ENCODE data around the gene CARF. TPM values are rescaled to one million over a fixed set of nuclear protein-coding genes. Genes with fewer than 3 reads are reported as not detected.

Gene CARF
- total RNA-seq, 1 experiment from 2014 or later: 3.3 TPM

DNA sequence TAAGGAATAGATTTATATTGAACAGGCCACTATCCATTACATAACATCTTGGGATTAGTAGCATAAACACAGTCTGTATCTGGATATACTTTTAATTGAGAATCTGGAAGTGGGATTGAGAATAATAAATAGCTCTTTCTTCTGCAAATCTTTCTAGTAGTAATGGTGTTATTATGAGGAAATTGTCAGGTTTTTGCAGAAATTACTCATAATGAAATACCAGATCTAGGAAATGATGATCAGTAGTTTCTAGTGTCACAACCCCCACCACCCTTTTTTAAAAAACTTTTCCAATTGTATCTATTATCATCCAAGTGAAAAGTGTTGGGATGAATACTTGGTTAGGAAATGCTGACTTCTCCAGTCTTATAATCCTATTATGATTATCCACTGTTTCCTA is 121.3 kb downstream of the CARF start:
- TF ChIP-seq EMX1 (CRISPR knock-in tag; IDR thresholded peaks at IDR 0.05) (no peak), ZNF416 (CRISPR knock-in tag; IDR thresholded peaks at IDR 0.05) (no peak), NR2C2 (CRISPR knock-in tag; IDR thresholded peaks at IDR 0.05) (no peak), HMGA2 (CRISPR knock-in tag; IDR thresholded peaks at IDR 0.05) (no peak), ZNF396 (CRISPR knock-in tag; IDR thresholded peaks at IDR 0.05; ENCODE audit: borderline replicate concordance) (no peak), TEAD4 (CRISPR knock-in tag; IDR thresholded peaks at IDR 0.05) (no peak)
- TF ChIP-seq, protein P1, sequence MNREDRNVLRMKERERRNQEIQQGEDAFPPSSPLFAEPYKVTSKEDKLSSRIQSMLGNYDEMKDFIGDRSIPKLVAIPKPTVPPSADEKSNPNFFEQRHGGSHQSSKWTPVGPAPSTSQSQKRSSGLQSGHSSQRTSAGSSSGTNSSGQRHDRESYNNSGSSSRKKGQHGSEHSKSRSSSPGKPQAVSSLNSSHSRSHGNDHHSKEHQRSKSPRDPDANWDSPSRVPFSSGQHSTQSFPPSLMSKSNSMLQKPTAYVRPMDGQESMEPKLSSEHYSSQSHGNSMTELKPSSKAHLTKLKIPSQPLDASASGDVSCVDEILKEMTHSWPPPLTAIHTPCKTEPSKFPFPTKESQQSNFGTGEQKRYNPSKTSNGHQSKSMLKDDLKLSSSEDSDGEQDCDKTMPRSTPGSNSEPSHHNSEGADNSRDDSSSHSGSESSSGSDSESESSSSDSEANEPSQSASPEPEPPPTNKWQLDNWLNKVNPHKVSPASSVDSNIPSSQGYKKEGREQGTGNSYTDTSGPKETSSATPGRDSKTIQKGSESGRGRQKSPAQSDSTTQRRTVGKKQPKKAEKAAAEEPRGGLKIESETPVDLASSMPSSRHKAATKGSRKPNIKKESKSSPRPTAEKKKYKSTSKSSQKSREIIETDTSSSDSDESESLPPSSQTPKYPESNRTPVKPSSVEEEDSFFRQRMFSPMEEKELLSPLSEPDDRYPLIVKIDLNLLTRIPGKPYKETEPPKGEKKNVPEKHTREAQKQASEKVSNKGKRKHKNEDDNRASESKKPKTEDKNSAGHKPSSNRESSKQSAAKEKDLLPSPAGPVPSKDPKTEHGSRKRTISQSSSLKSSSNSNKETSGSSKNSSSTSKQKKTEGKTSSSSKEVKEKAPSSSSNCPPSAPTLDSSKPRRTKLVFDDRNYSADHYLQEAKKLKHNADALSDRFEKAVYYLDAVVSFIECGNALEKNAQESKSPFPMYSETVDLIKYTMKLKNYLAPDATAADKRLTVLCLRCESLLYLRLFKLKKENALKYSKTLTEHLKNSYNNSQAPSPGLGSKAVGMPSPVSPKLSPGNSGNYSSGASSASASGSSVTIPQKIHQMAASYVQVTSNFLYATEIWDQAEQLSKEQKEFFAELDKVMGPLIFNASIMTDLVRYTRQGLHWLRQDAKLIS (CRISPR knock-in tag; IDR thresholded peaks at IDR 0.05; ENCODE audit: borderline replicate concordance): no peak
- TF ChIP-seq, protein P2, sequence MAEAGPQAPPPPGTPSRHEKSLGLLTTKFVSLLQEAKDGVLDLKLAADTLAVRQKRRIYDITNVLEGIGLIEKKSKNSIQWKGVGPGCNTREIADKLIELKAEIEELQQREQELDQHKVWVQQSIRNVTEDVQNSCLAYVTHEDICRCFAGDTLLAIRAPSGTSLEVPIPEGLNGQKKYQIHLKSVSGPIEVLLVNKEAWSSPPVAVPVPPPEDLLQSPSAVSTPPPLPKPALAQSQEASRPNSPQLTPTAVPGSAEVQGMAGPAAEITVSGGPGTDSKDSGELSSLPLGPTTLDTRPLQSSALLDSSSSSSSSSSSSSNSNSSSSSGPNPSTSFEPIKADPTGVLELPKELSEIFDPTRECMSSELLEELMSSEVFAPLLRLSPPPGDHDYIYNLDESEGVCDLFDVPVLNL (CRISPR knock-in tag; IDR thresholded peaks at IDR 0.05; ENCODE audit: borderline replicate concordance, low read depth): no peak
- TF ChIP-seq, protein P3, sequence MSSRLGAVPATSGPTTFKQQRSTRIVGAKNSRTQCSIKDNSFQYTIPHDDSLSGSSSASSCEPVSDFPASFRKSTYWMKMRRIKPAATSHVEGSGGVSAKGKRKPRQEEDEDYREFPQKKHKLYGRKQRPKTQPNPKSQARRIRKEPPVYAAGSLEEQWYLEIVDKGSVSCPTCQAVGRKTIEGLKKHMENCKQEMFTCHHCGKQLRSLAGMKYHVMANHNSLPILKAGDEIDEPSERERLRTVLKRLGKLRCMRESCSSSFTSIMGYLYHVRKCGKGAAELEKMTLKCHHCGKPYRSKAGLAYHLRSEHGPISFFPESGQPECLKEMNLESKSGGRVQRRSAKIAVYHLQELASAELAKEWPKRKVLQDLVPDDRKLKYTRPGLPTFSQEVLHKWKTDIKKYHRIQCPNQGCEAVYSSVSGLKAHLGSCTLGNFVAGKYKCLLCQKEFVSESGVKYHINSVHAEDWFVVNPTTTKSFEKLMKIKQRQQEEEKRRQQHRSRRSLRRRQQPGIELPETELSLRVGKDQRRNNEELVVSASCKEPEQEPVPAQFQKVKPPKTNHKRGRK (CRISPR knock-in tag; IDR thresholded peaks at IDR 0.05; ENCODE audit: borderline replicate concordance): no peak
- Mint-ChIP-seq H3K9me3 (peaks cover 7% of the 10 kb centered on the region), H3K27me3 (ENCODE audit: low read depth) (no peaks in the 10 kb centered on the region), H3K36me3 (peaks cover 4% of the 10 kb centered on the region; the same call in 1 of the 2 replicates), H3K27ac (no peak overlapping the region), H3K4me1 (peaks cover 2% of the 10 kb centered on the region; the same call in 1 of the 2 replicates), H3K4me3 (no peak overlapping the region)
- DNase-seq (ENCODE audit: low spot score) (no peak), ATAC-seq (no peak)
- CTCF ChIA-PET: no interaction called here
- POLR2A ChIA-PET: no interaction called here

DNA sequence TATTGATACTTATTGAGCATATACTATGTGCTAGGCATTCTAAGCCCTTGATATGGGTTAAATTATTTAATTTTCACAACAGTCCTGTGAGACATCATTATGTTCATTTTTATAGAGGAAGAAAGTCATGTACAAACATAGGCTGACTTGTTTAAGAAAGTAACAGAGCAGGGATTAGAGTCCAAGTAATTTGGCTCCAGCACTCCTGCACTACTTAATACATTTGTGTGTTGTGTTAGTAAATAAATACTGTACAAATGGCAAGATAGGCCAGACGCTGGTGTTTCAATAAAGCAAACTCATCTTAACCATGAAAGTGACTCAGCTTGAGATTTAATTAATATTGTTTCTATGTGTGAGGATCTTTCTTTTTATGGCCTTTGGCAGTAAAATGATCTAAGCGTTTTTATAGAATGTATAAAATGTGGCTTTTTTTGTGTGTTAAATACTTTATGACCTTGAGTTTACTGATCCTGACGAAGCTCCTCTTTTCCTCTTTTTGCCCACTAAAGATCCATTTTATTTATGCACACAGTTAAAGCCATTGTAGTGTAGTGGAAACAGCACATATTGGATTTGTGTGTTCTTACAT is 123.9 kb downstream of the CARF start:
- ATAC-seq: no peak
- H3K4me1 Mint-ChIP-seq: peaks cover 8% of the 10 kb centered on the region
- H3K27ac Mint-ChIP-seq: no peak overlapping the region

More for the DNA sequence above, 123.9 kb downstream of the CARF start:
- no peaks in the 10 kb centered on the region for H3K27me3 Mint-ChIP-seq (ENCODE audit: low read depth)
- peaks cover 4% of the 10 kb centered on the region; the same call in 1 of the 2 replicates for H3K36me3 Mint-ChIP-seq
- DNase-seq (ENCODE audit: low spot score): no peak
- CTCF ChIA-PET: no interaction called here
- TF ChIP-seq, protein P3 (CRISPR knock-in tag; IDR thresholded peaks at IDR 0.05; ENCODE audit: borderline replicate concordance): no peak
- TF ChIP-seq RELA (CRISPR knock-in tag; IDR thresholded peaks at IDR 0.05; ENCODE audit: borderline replicate concordance) (no peak), FOXP1 (CRISPR knock-in tag; IDR thresholded peaks at IDR 0.05; ENCODE audit: borderline replicate concordance) (no peak), ZNF396 (CRISPR knock-in tag; IDR thresholded peaks at IDR 0.05; ENCODE audit: borderline replicate concordance) (no peak), PRRX2 (CRISPR knock-in tag; IDR thresholded peaks at IDR 0.05) (no peak), ZBTB21 (CRISPR knock-in tag; IDR thresholded peaks at IDR 0.05; ENCODE audit: borderline replicate concordance) (no peak), ZNF317 (CRISPR knock-in tag; IDR thresholded peaks at IDR 0.05; ENCODE audit: borderline replicate concordance, low read depth) (no peak)
- TF ChIP-seq, protein P4, sequence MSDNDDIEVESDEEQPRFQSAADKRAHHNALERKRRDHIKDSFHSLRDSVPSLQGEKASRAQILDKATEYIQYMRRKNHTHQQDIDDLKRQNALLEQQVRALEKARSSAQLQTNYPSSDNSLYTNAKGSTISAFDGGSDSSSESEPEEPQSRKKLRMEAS (CRISPR knock-in tag; IDR thresholded peaks at IDR 0.05): no peak
- H3K4me3 Mint-ChIP-seq: no peak overlapping the region
- POLR2A ChIA-PET: no interaction called here
- H3K9me3 Mint-ChIP-seq: peaks cover 7% of the 10 kb centered on the region

Other genes starting within 250 kb of the CARF start
- 2.7 to 3.1 TPM (median 2.8 TPM) in 3 replicates for gene ICA1L, start 40.5 kb upstream of the CARF start, total RNA-seq (2021)
- 130 to 146 TPM (median 144 TPM) in 3 replicates for gene WDR12, start 602 bp upstream of the CARF start, total RNA-seq (2021)
- 7.7 to 10.5 TPM (median 8.5 TPM) in 3 replicates for gene NBEAL1, start 102.6 kb downstream of the CARF start, total RNA-seq (2021)

Data from WTC11 (cell line).